ENCODE results near the gene GZMB. TPM values are rescaled to one million over a fixed set of nuclear protein-coding genes. Genes with fewer than 3 reads are reported as not detected.

Gene GZMB
- total RNA-seq, 1 experiment from 2014 or later: 0.74 TPM

- ATAC-seq: no peak
- CTCF ChIA-PET: no interaction called here
- intact Hi-C loops (cut with micrococcal nuclease): no loop called here
Observed at GRCh38 chr14:24633353-24633752, 637 bp downstream of the GZMB start.

GRCh38 chr14:24632761-24633160 is 1.2 kb downstream of the GZMB start:
- no TSS peak for BruUV-seq (replicated peaks)
- intact Hi-C loops (cut with micrococcal nuclease): no loop called here

More at GRCh38 chr14:24633353-24633752, 637 bp downstream of the GZMB start:
- no peak overlapping the region for H3K9ac ChIP-seq (ENCODE audit: low read length)
- no TSS peak for BruUV-seq (replicated peaks)
- H3K79me2 ChIP-seq (ENCODE audit: insufficient read depth, low read length): no peaks in the 10 kb centered on the region
- H3K4me3 ChIP-seq (replicated peaks in 1 of 2; ENCODE audit: low read depth in 1 of 2, low read length in 2 of 2): no peak overlapping the region
- H3K27me3 ChIP-seq (ENCODE audit: insufficient read depth, low read length): no peaks in the 10 kb centered on the region
- POLR2A ChIA-PET: no interaction called here
- no peaks in the 10 kb centered on the region for H3K9me3 ChIP-seq (ENCODE audit: control insufficient read depth in 1 of 2, insufficient read depth in 1 of 2, low read depth in 1 of 2, low read length in 2 of 2)
- no peak overlapping the region for H3K4me2 ChIP-seq (ENCODE audit: low read length)
- no peaks in the 10 kb centered on the region; a peak in 1 of 4 replicates for H3K4me1 ChIP-seq (ENCODE audit: control insufficient read depth in 1 of 2, insufficient read depth in 2 of 2, low read length in 2 of 2)
- no peaks in the 10 kb centered on the region for H3K9me2 ChIP-seq (ENCODE audit: insufficient read depth)
- no peak for TF ChIP-seq SP1 (IDR thresholded peaks at IDR 0.05; ENCODE audit: low read depth)
- no peak for TF ChIP-seq TCF7L2 (IDR thresholded peaks at IDR 0.05; ENCODE audit: borderline replicate concordance, extremely low read depth, insufficient read depth, insufficient read length)
- no peak for TF ChIP-seq POLR2AphosphoS5 (IDR thresholded peaks at IDR 0.05; ENCODE audit: low read depth, low read length)
- TF ChIP-seq EGR1 (IDR thresholded peaks at IDR 0.05; ENCODE audit: low read depth): no peak
- H4K20me1 ChIP-seq (ENCODE audit: insufficient read depth): no peaks in the 10 kb centered on the region
- no peaks in the 10 kb centered on the region for H3K36me3 ChIP-seq (ENCODE audit: control insufficient read depth in 1 of 2, insufficient read depth in 2 of 2, low read length in 2 of 2)
- H3K27ac ChIP-seq (ENCODE audit: low read depth, low read length): no peak overlapping the region
- no peak for DNase-seq (ENCODE audit: low read depth, low spot score)
- no peak overlapping the region for H2AFZ ChIP-seq (ENCODE audit: low read depth, low read length, poor library complexity, severe bottlenecking)
- RAD21 ChIA-PET (ENCODE audit: low non-redundant PET in 1 of 2, low total read pairs in 2 of 2, uncharacterized antibody in 2 of 2, unreplicated experiment in 2 of 2): no interaction called here

More at GRCh38 chr14:24632761-24633160, 1.2 kb downstream of the GZMB start:
- DNase-seq (ENCODE audit: low read depth, low spot score) (no peak), ATAC-seq (no peak)
- TF ChIP-seq ZNF274 (IDR thresholded peaks at IDR 0.05; ENCODE audit: low read depth, low read length): no peak
- TF ChIP-seq SIN3A (IDR thresholded peaks at IDR 0.05; ENCODE audit: low read depth): no peak
- TF ChIP-seq EZH2 (IDR thresholded peaks at IDR 0.05): no peak
- no peak for TF ChIP-seq POLR2A (IDR thresholded peaks at IDR 0.05; ENCODE audit: borderline replicate concordance, extremely low read depth, insufficient read depth, insufficient read length)
- TF ChIP-seq CBX3 (IDR thresholded peaks at IDR 0.05; ENCODE audit: low read depth): no peak
- TF ChIP-seq RAD21 (IDR thresholded peaks at IDR 0.05; ENCODE audit: low read depth): no peak
- TF ChIP-seq EZH2phosphoT487 (IDR thresholded peaks at IDR 0.05; ENCODE audit: borderline replicate concordance): no peak
- no peak for TF ChIP-seq REST (IDR thresholded peaks at IDR 0.05; ENCODE audit: low read depth)
- no peak for TF ChIP-seq POLR2AphosphoS5 (IDR thresholded peaks at IDR 0.05; ENCODE audit: low read depth, low read length)
- TF ChIP-seq ATF3 (IDR thresholded peaks at IDR 0.05): no peak
- no peak for TF ChIP-seq YY1 (IDR thresholded peaks at IDR 0.05; ENCODE audit: extremely low read depth, insufficient replicate concordance, low read depth, low read length)
- TF ChIP-seq EGR1 (IDR thresholded peaks at IDR 0.05; ENCODE audit: low read depth): no peak
- no peak for TF ChIP-seq ZBTB33 (IDR thresholded peaks at IDR 0.05; ENCODE audit: extremely low read depth, insufficient replicate concordance, low read length)
- TF ChIP-seq TCF7L2 (IDR thresholded peaks at IDR 0.05; ENCODE audit: borderline replicate concordance, extremely low read depth, insufficient read depth, insufficient read length): no peak
- Histone ChIP-seq H3K4me3 (replicated peaks in 1 of 2; ENCODE audit: low read depth in 1 of 2, low read length in 2 of 2) (no peak overlapping the region), H3K4me1 (ENCODE audit: control insufficient read depth in 1 of 2, insufficient read depth in 2 of 2, low read length in 2 of 2) (no peaks in the 10 kb centered on the region; a peak in 1 of 4 replicates), H2AFZ (ENCODE audit: low read depth, low read length, poor library complexity, severe bottlenecking) (no peak overlapping the region), H3K27me3 (ENCODE audit: insufficient read depth, low read length) (no peaks in the 10 kb centered on the region), H3K27ac (ENCODE audit: low read depth, low read length) (no peak overlapping the region), H3K4me2 (ENCODE audit: low read length) (no peak overlapping the region), H4K20me1 (ENCODE audit: insufficient read depth) (no peaks in the 10 kb centered on the region), H3K79me2 (ENCODE audit: insufficient read depth, low read length) (no peaks in the 10 kb centered on the region), H3K9ac (ENCODE audit: low read length) (no peak overlapping the region), H3K9me3 (ENCODE audit: control insufficient read depth in 1 of 2, insufficient read depth in 1 of 2, low read depth in 1 of 2, low read length in 2 of 2) (no peaks in the 10 kb centered on the region), H3K36me3 (ENCODE audit: control insufficient read depth in 1 of 2, insufficient read depth in 2 of 2, low read length in 2 of 2) (no peaks in the 10 kb centered on the region), H3K9me2 (ENCODE audit: insufficient read depth) (no peaks in the 10 kb centered on the region)
- ChIA-PET CTCF (no interaction called here), RAD21 (ENCODE audit: low non-redundant PET in 1 of 2, low total read pairs in 2 of 2, uncharacterized antibody in 2 of 2, unreplicated experiment in 2 of 2) (no interaction called here), POLR2A (no interaction called here)

All from HCT116 (cell line).